ENCODE data around the gene CFAP52. TPM values are rescaled to one million over a fixed set of nuclear protein-coding genes. Genes with fewer than 3 reads are reported as not detected.

Gene CFAP52
- total and polyA plus RNA-seq, 2 donors (not counting 3 experiments of a cell fraction or from before 2014, with no cell fraction given) = not detected

DNA sequence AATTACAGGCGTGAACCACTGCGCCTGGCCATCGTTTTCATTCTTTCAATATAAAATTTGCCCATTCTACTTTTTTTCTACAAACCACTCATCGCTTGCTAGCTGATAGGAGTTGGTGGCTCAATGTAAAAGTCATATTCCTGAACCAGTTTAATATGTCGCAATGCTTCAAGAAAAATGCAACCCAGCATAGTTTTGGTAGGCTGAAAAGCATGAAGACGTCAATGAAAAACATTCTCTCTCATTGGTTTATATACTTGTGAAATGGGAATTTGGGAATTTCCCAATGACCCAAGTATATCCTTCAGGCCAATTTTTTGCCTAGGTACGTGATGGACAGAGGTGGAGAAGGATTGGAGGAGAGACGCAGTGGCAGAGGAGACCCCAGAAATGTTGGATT, 95.8 kb downstream of the CFAP52 start:
- H3K27me3 ChIP-seq (ENCODE audit: control insufficient read depth in 2 of 2, insufficient read depth in 2 of 2, low read length in 2 of 2) = no peaks in the 10 kb centered on the region
- TF ChIP-seq GATA2 (IDR thresholded peaks at IDR 0.05; ENCODE audit: insufficient read depth, insufficient read length, low read depth, low read length) (no peak), POLR2A (IDR thresholded peaks at IDR 0.05; ENCODE audit: low read depth, low read length) (no peak), POLR2AphosphoS5 (IDR thresholded peaks at IDR 0.05; ENCODE audit: insufficient read depth, low read depth, low read length) (no peak), MAX (IDR thresholded peaks at IDR 0.05; ENCODE audit: insufficient read depth, insufficient read length) (no peak), JUN (IDR thresholded peaks at IDR 0.05; ENCODE audit: borderline replicate concordance, insufficient read depth, insufficient read length, low read depth) (no peak), MYC (IDR thresholded peaks at IDR 0.05; ENCODE audit: low read depth, low read length) (no peak)
- no peaks in the 10 kb centered on the region for H3K9me1 ChIP-seq (replicated peaks; ENCODE audit: control insufficient read depth, extremely low read depth, insufficient read depth, low read length)
- no TSS peak for BruUV-seq (replicated peaks)
- ChIA-PET POLR2A (no interaction called here), CTCF (no interaction called here)
- no peaks in the 10 kb centered on the region for H3K79me2 ChIP-seq (ENCODE audit: control insufficient read depth, insufficient read depth, low read length)
- H3K9me3 ChIP-seq (replicated peaks; ENCODE audit: control insufficient read depth, insufficient read depth, low read length) = no peaks in the 10 kb centered on the region
- H3K4me1 ChIP-seq (ENCODE audit: control insufficient read depth, extremely low read depth, insufficient read depth, low read length) = no peaks in the 10 kb centered on the region
- H2AFZ ChIP-seq (ENCODE audit: low read depth, low read length) = no peak overlapping the region
- intact Hi-C loops (cut with micrococcal nuclease) = no loop called here
- no peak overlapping the region for H3K4me2 ChIP-seq (ENCODE audit: insufficient read depth, low read length)
- H3K27ac ChIP-seq (ENCODE audit: insufficient read depth, low read depth, low read length) = no peak overlapping the region
- no peaks in the 10 kb centered on the region for H3K36me3 ChIP-seq (ENCODE audit: control insufficient read depth in 2 of 2, extremely low read depth in 1 of 2, insufficient read depth in 2 of 2, low read length in 2 of 2)
- no peaks in the 10 kb centered on the region for H4K20me1 ChIP-seq (replicated peaks; ENCODE audit: control insufficient read depth, extremely low read depth, insufficient read depth, low read length)
- FAIRE-seq = no peak
- H3K4me3 ChIP-seq (replicated peaks in 1 of 3; ENCODE audit: insufficient read depth in 1 of 3, low read depth in 1 of 3, low read length in 3 of 3) = no peak overlapping the region
- no peak overlapping the region for H3K9ac ChIP-seq (replicated peaks; ENCODE audit: extremely low read depth, insufficient read depth, low read length)
- dilution Hi-C loops (cut with MboI; ENCODE audit: extremely low pct_ligation_motif_present, low sequenced_read_pairs) = no loop called here
- DNase-seq (ENCODE audit: low read depth, low spot score) = no peak

DNA sequence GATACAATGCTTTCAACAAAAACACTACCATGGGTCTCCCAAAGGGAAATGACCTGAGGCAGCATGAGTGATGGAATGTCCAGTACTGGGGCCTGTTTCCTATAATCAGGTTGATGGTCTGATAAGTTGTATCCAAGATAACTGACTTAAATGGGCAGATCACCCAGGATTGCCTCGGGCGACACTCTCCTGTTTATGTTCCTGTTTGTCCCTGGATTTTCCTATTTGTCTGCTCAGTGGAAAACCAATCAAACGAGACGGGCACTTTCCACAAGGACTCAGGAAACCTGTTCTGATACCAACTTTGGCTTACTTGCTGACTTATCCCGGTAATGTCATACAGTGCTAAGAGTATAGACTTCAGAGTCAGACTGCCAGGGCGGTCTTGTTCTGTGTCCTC, 96.2 kb downstream of the CFAP52 start:
- Histone ChIP-seq H3K79me2 (ENCODE audit: control insufficient read depth, insufficient read depth, low read length) (no peaks in the 10 kb centered on the region), H4K20me1 (replicated peaks; ENCODE audit: control insufficient read depth, extremely low read depth, insufficient read depth, low read length) (no peaks in the 10 kb centered on the region), H3K27me3 (ENCODE audit: control insufficient read depth in 2 of 2, insufficient read depth in 2 of 2, low read length in 2 of 2) (no peaks in the 10 kb centered on the region), H2AFZ (ENCODE audit: low read depth, low read length) (no peak overlapping the region), H3K4me1 (ENCODE audit: control insufficient read depth, extremely low read depth, insufficient read depth, low read length) (no peaks in the 10 kb centered on the region), H3K27ac (ENCODE audit: insufficient read depth, low read depth, low read length) (no peak overlapping the region), H3K4me2 (ENCODE audit: insufficient read depth, low read length) (no peak overlapping the region), H3K9me1 (replicated peaks; ENCODE audit: control insufficient read depth, extremely low read depth, insufficient read depth, low read length) (no peaks in the 10 kb centered on the region), H3K36me3 (ENCODE audit: control insufficient read depth in 2 of 2, extremely low read depth in 1 of 2, insufficient read depth in 2 of 2, low read length in 2 of 2) (no peaks in the 10 kb centered on the region), H3K9ac (replicated peaks; ENCODE audit: extremely low read depth, insufficient read depth, low read length) (no peak overlapping the region), H3K4me3 (replicated peaks in 1 of 3; ENCODE audit: insufficient read depth in 1 of 3, low read depth in 1 of 3, low read length in 3 of 3) (no peak overlapping the region), H3K9me3 (replicated peaks; ENCODE audit: control insufficient read depth, insufficient read depth, low read length) (no peaks in the 10 kb centered on the region)
- BruUV-seq (replicated peaks) = no TSS peak
- no peak for FAIRE-seq
- intact Hi-C loops (cut with micrococcal nuclease) = no loop called here
- ChIA-PET CTCF (no interaction called here), POLR2A (no interaction called here)
- no peak for DNase-seq (ENCODE audit: low read depth, low spot score)
- no peak for TF ChIP-seq MAX (IDR thresholded peaks at IDR 0.05; ENCODE audit: insufficient read depth, insufficient read length)
- TF ChIP-seq JUN (IDR thresholded peaks at IDR 0.05; ENCODE audit: borderline replicate concordance, insufficient read depth, insufficient read length, low read depth) = no peak
- TF ChIP-seq POLR2AphosphoS5 (IDR thresholded peaks at IDR 0.05; ENCODE audit: insufficient read depth, low read depth, low read length) = no peak
- TF ChIP-seq POLR2A (IDR thresholded peaks at IDR 0.05; ENCODE audit: low read depth, low read length) = no peak
- no peak for TF ChIP-seq FOS (IDR thresholded peaks at IDR 0.05; ENCODE audit: borderline replicate concordance, insufficient read depth, low read length)
- no peak for TF ChIP-seq GATA2 (IDR thresholded peaks at IDR 0.05; ENCODE audit: insufficient read depth, insufficient read length, low read depth, low read length)
- no peak for TF ChIP-seq EZH2 (IDR thresholded peaks at IDR 0.05; ENCODE audit: borderline replicate concordance, low read depth, low read length, severe bottlenecking)
- TF ChIP-seq MYC (IDR thresholded peaks at IDR 0.05; ENCODE audit: low read depth, low read length) = no peak
- TF ChIP-seq CTCF (IDR thresholded peaks at IDR 0.05; ENCODE audit: extremely low read depth in 1 of 2, insufficient read depth in 1 of 2, low read depth in 1 of 2, low read length in 2 of 2) = no peak
- dilution Hi-C loops (cut with MboI; ENCODE audit: extremely low pct_ligation_motif_present, low sequenced_read_pairs) = no loop called here

All from endothelial cell of umbilical vein (primary cell).